Type B pancreatic cell (in vitro differentiated cells): ENCODE data around the gene PLEKHA6. TPM values are rescaled to one million over a fixed set of nuclear protein-coding genes. Genes with fewer than 3 reads are reported as not detected.

Experiments used
- DNase-seq: peaks from one replicate; pipeline ENCODE4 v3.0.0; 2021; ENCODE audit warnings: mixed read lengths; ENCODE audit not compliant: unreplicated experiment; ENCODE audit errors: extremely low spot score
- H3K27ac Mint-ChIP-seq: 2 replicates; pipeline ENCODE4 v1.8.0; 2021; ENCODE audit warnings: mild to moderate bottlenecking, mixed read lengths
- H3K27me3 Mint-ChIP-seq: 2 replicates; pipeline ENCODE4 v1.8.0; 2021; ENCODE audit warnings: mixed read lengths
- H3K36me3 Mint-ChIP-seq: 2 replicates; pipeline ENCODE4 v1.8.0; 2021; ENCODE audit warnings: mixed read lengths
- H3K4me1 Mint-ChIP-seq: one replicate; pipeline ENCODE4 v1.8.0; 2021; ENCODE audit warnings: mixed read lengths; ENCODE audit not compliant: unreplicated experiment
- H3K4me3 Mint-ChIP-seq: 2 replicates; pipeline ENCODE4 v1.8.0; 2021; ENCODE audit warnings: mild to moderate bottlenecking, mixed read lengths
- H3K9me3 Mint-ChIP-seq: 2 replicates; pipeline ENCODE4 v1.8.0; 2021; ENCODE audit warnings: mixed read lengths
- CTCF ChIP-seq: fragments of 200-600 bp; sonication (generic); conservative IDR thresholded peaks from 2 replicates; pipeline ENCODE4 v1.5.0; 2021; ENCODE audit warnings: antibody characterized with exemption, mild to moderate bottlenecking
- total RNA-seq: library from RNA; stranded (reverse); gene quantifications from 2 replicates; pipeline ENCODE4 v1.2.1, GENCODE V29; 2021; ENCODE audit warnings: low replicate concordance

PLEKHA6 gene
- total RNA-seq, 1 donor from 2014 or later, result 37.8 TPM

- Mint-ChIP-seq H3K27me3 (no peaks in the 10 kb centered on the region), H3K9me3 (no peaks in the 10 kb centered on the region), H3K4me3 (peak overlapping the region; percentile 9), H3K36me3 (peaks cover 3% of the 10 kb centered on the region), H3K4me1 (peaks cover 78% of the 10 kb centered on the region), H3K27ac (no peak overlapping the region)
- TF ChIP-seq CTCF, result no peak
- no peak for DNase-seq
Observed at GRCh38 chr1:204283711-204284651, 75.7 kb downstream of the PLEKHA6 start.

DNA sequence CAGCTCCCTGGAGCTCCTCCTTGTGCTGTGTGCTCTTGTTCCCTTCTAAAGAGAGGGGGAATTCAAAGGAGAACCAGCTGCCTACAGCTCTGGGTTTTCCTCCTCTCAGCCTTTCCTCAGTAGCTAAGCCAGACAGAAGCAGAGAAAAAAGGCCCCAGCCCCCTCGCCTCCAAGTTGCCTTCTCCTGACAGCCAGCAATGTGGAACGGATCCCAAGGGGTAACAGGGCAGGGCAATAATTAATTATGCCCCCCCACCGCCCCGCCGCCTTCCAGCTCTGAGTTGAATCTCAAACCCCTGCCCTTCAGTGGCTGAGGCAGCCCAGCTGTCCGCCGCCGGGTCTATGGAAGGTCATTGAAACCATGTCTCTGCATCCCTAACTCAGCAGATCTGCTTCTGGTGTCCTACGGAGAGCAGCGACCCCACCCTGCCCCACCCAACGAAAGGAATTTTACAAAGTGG lies 76.9 kb downstream of the PLEKHA6 start:
- no peaks in the 10 kb centered on the region for H3K27me3 Mint-ChIP-seq
- peak overlapping the region; percentile 65 for H3K27ac Mint-ChIP-seq

GRCh38 chr1:204280099-204280961 lies 79.4 kb downstream of the PLEKHA6 start:
- Mint-ChIP-seq H3K27ac (peak overlapping the region; percentile 62), H3K4me1 (peaks cover 77% of the 10 kb centered on the region)

More for the DNA sequence above, 76.9 kb downstream of the PLEKHA6 start:
- no peak for TF ChIP-seq CTCF
- Mint-ChIP-seq H3K4me1 (peaks cover 78% of the 10 kb centered on the region), H3K4me3 (peak overlapping the region; percentile 33), H3K9me3 (no peaks in the 10 kb centered on the region), H3K36me3 (peaks cover 3% of the 10 kb centered on the region)
- DNase-seq, result no peak

GRCh38 chr1:204278958-204279357 lies 80.8 kb downstream of the PLEKHA6 start:
- Mint-ChIP-seq H3K27ac (peak overlapping the region; percentile 57), H3K36me3 (peaks cover 10% of the 10 kb centered on the region), H3K27me3 (no peaks in the 10 kb centered on the region), H3K4me1 (peaks cover 86% of the 10 kb centered on the region), H3K9me3 (no peaks in the 10 kb centered on the region), H3K4me3 (peak overlapping the region; percentile 77)
- DNase-seq, result no peak
- TF ChIP-seq CTCF, result no peak

More at GRCh38 chr1:204280099-204280961, 79.4 kb downstream of the PLEKHA6 start:
- DNase-seq, result no peak
- no peak for TF ChIP-seq CTCF
- Mint-ChIP-seq H3K9me3 (no peaks in the 10 kb centered on the region), H3K36me3 (peaks cover 3% of the 10 kb centered on the region), H3K27me3 (no peaks in the 10 kb centered on the region), H3K4me3 (peak overlapping the region; percentile 16)

GRCh38 chr1:204278251-204278650 lies 81.5 kb downstream of the PLEKHA6 start:
- Mint-ChIP-seq H3K27me3 (no peaks in the 10 kb centered on the region), H3K9me3 (no peaks in the 10 kb centered on the region), H3K4me1 (peaks cover 80% of the 10 kb centered on the region), H3K27ac (peak overlapping the region; percentile 2), H3K36me3 (peaks cover 10% of the 10 kb centered on the region), H3K4me3 (peak overlapping the region; percentile 14)
- DNase-seq, result no peak
- TF ChIP-seq CTCF, result no peak
